TTC549 (cell line): ENCODE data around the gene CFAP92.

ENCODE experiments used
- FAIRE-seq: peaks from 2 replicates; lab custom pipeline; 2012; peaks lifted over from hg19 to GRCh38; lab: Jason Lieb, UNC

CFAP92 gene

GRCh38 chr3:128861491-128861890 is 132.4 kb downstream of the CFAP92 start:
- no peak for FAIRE-seq
